GM23248 (cell line): Measurements from ENCODE around the gene CNOT2. TPM values are rescaled to one million over a fixed set of nuclear protein-coding genes. Genes with fewer than 3 reads are reported as not detected.

Experiments
- DNase-seq: peaks from one replicate; pipeline ENCODE4 v3.0.0-alpha.2; 2015
- H2AFZ ChIP-seq: fragments of 200-600 bp; sonication (generic); 2 replicates; pipeline ENCODE4 v1.6.1; 2016; ENCODE audit warnings: antibody characterized with exemption
- H3F3A ChIP-seq: fragments of 200-600 bp; sonication (generic); 2 replicates; pipeline ENCODE4 v1.6.1; 2016; ENCODE audit warnings: mild to moderate bottlenecking, antibody characterized with exemption, mixed run types; ENCODE audit not compliant: insufficient read depth
- H3K27ac ChIP-seq: fragments of 200-600 bp; sonication (generic); 2 replicates; pipeline ENCODE4 v1.5.1; 2016; ENCODE audit warnings: mild to moderate bottlenecking
- H3K27me3 ChIP-seq: fragments of 200-600 bp; sonication (generic); replicated peaks from 2 replicates; pipeline ENCODE4 v1.6.1; 2016; ENCODE audit warnings: mild to moderate bottlenecking; ENCODE audit not compliant: insufficient read depth
- H3K36me3 ChIP-seq: fragments of 200-600 bp; sonication (generic); 2 replicates; pipeline ENCODE4 v1.6.1; 2016; ENCODE audit warnings: low read depth, mild to moderate bottlenecking
- H3K4me1 ChIP-seq: fragments of 200-600 bp; sonication (generic); 2 replicates; pipeline ENCODE4 v1.6.1; 2016; ENCODE audit warnings: mild to moderate bottlenecking; ENCODE audit not compliant: insufficient read depth
- H3K4me2 ChIP-seq: fragments of 200-600 bp; sonication (generic); one replicate; pipeline ENCODE4 v1.6.1; 2016; ENCODE audit warnings: mild to moderate bottlenecking; ENCODE audit not compliant: unreplicated experiment
- H3K4me3 ChIP-seq: fragments of 200-600 bp; sonication (generic); 2 replicates; pipeline ENCODE4 v1.5.1; 2016; ENCODE audit warnings: mild to moderate bottlenecking
- H3K79me2 ChIP-seq: fragments of 200-600 bp; sonication (generic); 2 replicates; pipeline ENCODE4 v1.6.1; 2016; ENCODE audit warnings: mild to moderate bottlenecking; ENCODE audit not compliant: insufficient read depth
- H3K9ac ChIP-seq: fragments of 200-600 bp; sonication (generic); 2 replicates; pipeline ENCODE4 v1.6.1; 2016; ENCODE audit warnings: mild to moderate bottlenecking
- H3K9me2 ChIP-seq: fragments of 200-600 bp; sonication (generic); 2 replicates; pipeline ENCODE4 v1.6.1; 2016; ENCODE audit warnings: mixed run types, mild to moderate bottlenecking, moderate library complexity; ENCODE audit not compliant: insufficient read depth
- H3K9me3 ChIP-seq: fragments of 200-600 bp; sonication (generic); one replicate; pipeline ENCODE4 v1.6.1; 2017; ENCODE audit warnings: low read depth
- H4K20me1 ChIP-seq: fragments of 200-600 bp; sonication (generic); 2 replicates; pipeline ENCODE4 v1.6.0; 2016; ENCODE audit not compliant: insufficient read depth
- EZH2 ChIP-seq: fragments of 200-600 bp; sonication (generic); IDR thresholded peaks from 2 replicates; pipeline ENCODE4 v1.6.1; 2018; ENCODE audit warnings: antibody characterized with exemption, mild to moderate bottlenecking; ENCODE audit not compliant: insufficient read depth, poor library complexity, severe bottlenecking
- EZH2phosphoT487 ChIP-seq: fragments of 200-600 bp; sonication (generic); IDR thresholded peaks from 2 replicates; pipeline ENCODE4 v1.6.1; 2018; ENCODE audit warnings: antibody characterized with exemption, moderate library complexity, mild to moderate bottlenecking, low read depth; ENCODE audit not compliant: insufficient read depth
- WGBS, 2 experiments: methylation state at CpG; one replicate each; pipeline ENCODE4 v1.1.6; 2015 to 2017; ENCODE audit warnings: low lambda C conversion rate in 2 of 2, low coverage in 1 of 2; ENCODE audit errors: missing lambda C conversion rate in 2 of 2; 5-methylcytosine and 5-hydroxymethylcytosine counted together
- in situ Hi-C: fragments of 300-500 bp; cut with MboI; formaldehyde crosslinking; loops from 2 replicates; pipeline ENCODE4 v1.15.0; 2020
- polyA plus RNA-seq: library from polyadenylated mRNA; unstranded; fragments of >200 nt; fragmentation: Nextera tagmentation; extraction: Ambion mirVana; gene quantifications from 2 replicates; pipeline ENCODE4 v1.2.1, GENCODE V29; 2016
- total RNA-seq: library from RNA; depleted of rRNA; stranded (reverse); fragments of >200 nt; shearing (Covaris generic); gene quantifications from 2 replicates; pipeline ENCODE4 v1.2.3, GENCODE V29; 2014

CNOT2 gene
- total and polyA plus RNA-seq, 2 experiments from 2014 or later = 74.3 to 92.4 TPM

- Histone ChIP-seq H3K79me2 (no peaks in the 10 kb centered on the region), H2AFZ (no peak overlapping the region), H3K27me3 (no peaks in the 10 kb centered on the region), H3K4me2 (no peak overlapping the region), H3K27ac (no peak overlapping the region), H3K36me3 (peaks cover 35% of the 10 kb centered on the region), H3K9me2 (no peaks in the 10 kb centered on the region), H3K9ac (no peak overlapping the region), H3K4me3 (no peak overlapping the region), H3K9me3 (no peaks in the 10 kb centered on the region), H4K20me1 (no peaks in the 10 kb centered on the region), H3F3A (no peaks in the 10 kb centered on the region), H3K4me1 (no peaks in the 10 kb centered on the region)
- in situ Hi-C loops = loop anchor here (25.0 kb wide), 1 partner anchor 358 kb away; no protein-coding TSS in a partner anchor
- WGBS, 2 experiments = 95 to 99% methylated on average over 6 of the region's 6 CpGs
- DNase-seq = no peak
- TF ChIP-seq EZH2 = no peak
- TF ChIP-seq EZH2phosphoT487 = no peak
These were observed 110.8 kb downstream of the CNOT2 start for GRCh38 chr12:70353780-70354660.

- Histone ChIP-seq H3K4me2 (no peak overlapping the region), H3F3A (no peaks in the 10 kb centered on the region), H3K9me2 (no peaks in the 10 kb centered on the region), H3K9ac (no peak overlapping the region), H3K27ac (no peak overlapping the region), H2AFZ (no peak overlapping the region), H3K79me2 (no peaks in the 10 kb centered on the region), H3K9me3 (no peaks in the 10 kb centered on the region), H3K36me3 (peaks cover 31% of the 10 kb centered on the region), H3K4me1 (no peaks in the 10 kb centered on the region), H3K4me3 (no peak overlapping the region), H4K20me1 (no peaks in the 10 kb centered on the region), H3K27me3 (no peaks in the 10 kb centered on the region)
- in situ Hi-C loops = loop anchor here (25.0 kb wide), 1 partner anchor 358 kb away; no protein-coding TSS in a partner anchor
- TF ChIP-seq EZH2phosphoT487 = no peak
- TF ChIP-seq EZH2 = no peak
- DNase-seq = no peak
- 82 to 84% methylated on average over 3 of the region's 3 CpGs for WGBS, 2 experiments
These were observed 111.6 kb downstream of the CNOT2 start for GRCh38 chr12:70354787-70355186.

GRCh38 chr12:70355972-70356371, 112.7 kb downstream of the CNOT2 start:
- DNase-seq = no peak
- TF ChIP-seq EZH2 (no peak), EZH2phosphoT487 (no peak)
- Histone ChIP-seq H4K20me1 (no peaks in the 10 kb centered on the region), H2AFZ (no peak overlapping the region), H3K36me3 (peaks cover 31% of the 10 kb centered on the region), H3K27ac (no peak overlapping the region), H3K27me3 (no peaks in the 10 kb centered on the region), H3K4me2 (no peak overlapping the region), H3K4me3 (no peak overlapping the region), H3K4me1 (no peaks in the 10 kb centered on the region), H3K79me2 (no peaks in the 10 kb centered on the region), H3K9me2 (no peaks in the 10 kb centered on the region), H3K9ac (no peak overlapping the region), H3F3A (no peaks in the 10 kb centered on the region), H3K9me3 (no peaks in the 10 kb centered on the region)
- 96 to 97% methylated on average over 4 of the region's 4 CpGs for WGBS, 2 experiments
- in situ Hi-C loops = loop anchor here (25.0 kb wide), 1 partner anchor 356 kb away; no protein-coding TSS in a partner anchor

GRCh38 chr12:70359458-70360197, 116.4 kb downstream of the CNOT2 start:
- 0 out of 2 replicates have a peak, but pooled peaks cover 8% of the 10 kb centered on the region for H3F3A ChIP-seq
- H3K27ac ChIP-seq = no peak overlapping the region
- H3K27me3 ChIP-seq = peaks cover 8% of the 10 kb centered on the region; the same call in 1 of the 2 replicates
- no peaks in the 10 kb centered on the region for H3K79me2 ChIP-seq
- H4K20me1 ChIP-seq = no peaks in the 10 kb centered on the region
- H3K36me3 ChIP-seq = peaks cover 23% of the 10 kb centered on the region
- in situ Hi-C loops = loop anchor here (25.0 kb wide), 1 partner anchor 353 kb away; no protein-coding TSS in a partner anchor
- H3K4me1 ChIP-seq = no peaks in the 10 kb centered on the region
- H3K9ac ChIP-seq = no peak overlapping the region
- no peaks in the 10 kb centered on the region for H3K9me3 ChIP-seq
- 95 to 96% methylated on average over 1 of the region's 1 CpG for WGBS, 2 experiments
- no peak overlapping the region for H2AFZ ChIP-seq
- H3K4me2 ChIP-seq = no peak overlapping the region
- H3K4me3 ChIP-seq = no peak overlapping the region
- no peak for TF ChIP-seq EZH2
- no peak for TF ChIP-seq EZH2phosphoT487
- peak; percentile 4 for DNase-seq
- H3K9me2 ChIP-seq = no peaks in the 10 kb centered on the region
